ENCODE measurements around the gene PRH2. TPM values are rescaled to one million over a fixed set of nuclear protein-coding genes. Genes with fewer than 3 reads are reported as not detected.

The PRH2 gene
- total and polyA plus RNA-seq, 2 of the 8 experiments (the other 6 are each of a cell fraction or from before 2014, with no cell fraction given): not detected

- Histone ChIP-seq H4K8ac (ENCODE audit: extremely low read depth, insufficient read depth, low read length) (no peak overlapping the region), H3K27me3 (replicated peaks in 1 of 4; ENCODE audit: control insufficient read depth in 3 of 4, extremely low read depth in 1 of 4, insufficient read depth in 3 of 4, low read length in 3 of 4) (peaks cover 0 to 1% (median 0%) of the 10 kb centered on the region in 4 experiments; a peak in 1 of 7 replicates), H3K79me2 (ENCODE audit: control insufficient read depth in 1 of 2, insufficient read depth in 2 of 2, low read length in 2 of 2) (no peaks in the 10 kb centered on the region), H3K4me3 (ENCODE audit: extremely low read depth in 1 of 4, insufficient read depth in 2 of 4, low read depth in 3 of 4, low read length in 4 of 4) (no peak overlapping the region), H4K20me1 (replicated peaks in 1 of 2; ENCODE audit: control insufficient read depth in 1 of 2, insufficient read depth in 2 of 2, low read length in 2 of 2) (no peaks in the 10 kb centered on the region), H2BK5ac (ENCODE audit: low read depth, low read length) (no peak overlapping the region), H3K4me1 (replicated peaks in 1 of 4; ENCODE audit: control insufficient read depth in 3 of 4, insufficient read depth in 4 of 4, low read length in 3 of 4) (no peaks in the 10 kb centered on the region), H2AK5ac (ENCODE audit: low read depth, low read length) (no peak overlapping the region), H3K23me2 (ENCODE audit: low read depth, low read length) (no peaks in the 10 kb centered on the region), H3K27ac (ENCODE audit: low read depth, low read length) (no peak overlapping the region), H2BK20ac (ENCODE audit: low read length) (no peak overlapping the region), H3K36me3 (ENCODE audit: control insufficient read depth in 2 of 4, insufficient read depth in 4 of 4, low read length in 3 of 4) (no peaks in the 10 kb centered on the region), H2BK12ac (ENCODE audit: low read depth, low read length) (no peak overlapping the region), H3K4me2 (ENCODE audit: insufficient read depth in 1 of 2, low read depth in 2 of 2, low read length in 2 of 2) (no peak overlapping the region), H3K23ac (ENCODE audit: insufficient read length) (no peak overlapping the region), H3K14ac (ENCODE audit: insufficient read length) (no peak overlapping the region), H2BK120ac (replicated peaks; ENCODE audit: low read depth, low read length) (no peak overlapping the region), H3K56ac (replicated peaks; ENCODE audit: insufficient read length, low read depth, low read length) (no peak overlapping the region), H3K4ac (replicated peaks; ENCODE audit: insufficient read length, low read depth, low read length) (no peak overlapping the region), H3K9ac (replicated peaks in 1 of 4; ENCODE audit: extremely low read depth in 1 of 4, low read depth in 3 of 4, low read length in 3 of 4) (no peak overlapping the region), H3K9me3 (ENCODE audit: insufficient read depth in 2 of 2, low read depth in 1 of 2, low read length in 1 of 2) (no peaks in the 10 kb centered on the region), H3K79me1 (ENCODE audit: low read depth, low read length) (no peaks in the 10 kb centered on the region), H4K5ac (ENCODE audit: insufficient read length, low read depth, low read length) (no peak overlapping the region), H2AFZ (ENCODE audit: low read length) (no peak overlapping the region), H2BK15ac (ENCODE audit: low read length) (no peak overlapping the region), H3K18ac (ENCODE audit: extremely low read depth, low read length) (no peak overlapping the region), H4K91ac (replicated peaks; ENCODE audit: insufficient read length, low read length) (no peak overlapping the region)
- POLR2A ChIA-PET (ENCODE audit: partially characterized antibody): no interaction called here
- FAIRE-seq (no peak), DNase-seq (ENCODE audit: low read depth in 1 of 2, low spot score in 2 of 2) (no peak)
- CTCF ChIA-PET (ENCODE audit: partially characterized antibody): interaction anchor here (0.8 kb wide), 1 partner anchor 22 kb away, joined by 3 read pairs; no protein-coding TSS in a partner anchor
- 94% methylated on average over 1 of the region's 1 CpG; no CpG with 5 or more reads in 1 of the 2 experiments for WGBS, 2 experiments (ENCODE audit: extremely low coverage in 1 of 2, insufficient coverage in 1 of 2, insufficient read length in 1 of 2, insufficient replicate concordance in 2 of 2, low coverage in 1 of 2, low lambda C conversion rate in 2 of 2, missing lambda C conversion rate in 1 of 2)
Observed at GRCh38 chr12:10919809-10920208, 9.2 kb upstream of the PRH2 start.
